ENCODE measurements around the gene FAM53C.
"Not testable (repeated sequence)": the region's sequence is repeated elsewhere in the genome, so short reads cannot be mapped to it uniquely, and the experiment has no call there.

DNA sequence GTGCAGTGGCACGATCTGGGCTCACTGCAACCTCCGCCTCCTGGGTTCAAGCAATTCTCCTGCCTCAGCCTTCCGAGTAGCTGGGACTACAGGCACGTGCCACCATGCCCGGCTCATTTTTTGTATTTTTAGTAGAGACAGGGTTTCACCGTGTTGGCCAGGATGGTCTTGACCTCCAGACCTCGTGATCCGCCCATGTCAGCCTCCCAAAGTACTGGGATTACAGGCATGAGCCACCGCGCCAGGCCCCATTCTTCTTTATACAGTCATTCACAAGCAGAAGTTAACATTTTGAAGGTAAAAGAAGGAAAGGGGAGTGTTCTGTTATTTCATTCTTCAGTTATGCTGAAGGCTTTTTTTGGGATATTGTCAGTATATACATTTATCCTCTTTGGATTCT is 51.8 kb downstream of the FAM53C start:
- TF ChIP-seq, protein P1, sequence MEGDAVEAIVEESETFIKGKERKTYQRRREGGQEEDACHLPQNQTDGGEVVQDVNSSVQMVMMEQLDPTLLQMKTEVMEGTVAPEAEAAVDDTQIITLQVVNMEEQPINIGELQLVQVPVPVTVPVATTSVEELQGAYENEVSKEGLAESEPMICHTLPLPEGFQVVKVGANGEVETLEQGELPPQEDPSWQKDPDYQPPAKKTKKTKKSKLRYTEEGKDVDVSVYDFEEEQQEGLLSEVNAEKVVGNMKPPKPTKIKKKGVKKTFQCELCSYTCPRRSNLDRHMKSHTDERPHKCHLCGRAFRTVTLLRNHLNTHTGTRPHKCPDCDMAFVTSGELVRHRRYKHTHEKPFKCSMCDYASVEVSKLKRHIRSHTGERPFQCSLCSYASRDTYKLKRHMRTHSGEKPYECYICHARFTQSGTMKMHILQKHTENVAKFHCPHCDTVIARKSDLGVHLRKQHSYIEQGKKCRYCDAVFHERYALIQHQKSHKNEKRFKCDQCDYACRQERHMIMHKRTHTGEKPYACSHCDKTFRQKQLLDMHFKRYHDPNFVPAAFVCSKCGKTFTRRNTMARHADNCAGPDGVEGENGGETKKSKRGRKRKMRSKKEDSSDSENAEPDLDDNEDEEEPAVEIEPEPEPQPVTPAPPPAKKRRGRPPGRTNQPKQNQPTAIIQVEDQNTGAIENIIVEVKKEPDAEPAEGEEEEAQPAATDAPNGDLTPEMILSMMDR (IDR thresholded peaks at IDR 0.05) = not testable (repeated sequence)
- not testable (repeated sequence) for TF ChIP-seq POLR2A (IDR thresholded peaks at IDR 0.05)
